ENCODE measurements around the gene PPIB.

The PPIB gene

DNA sequence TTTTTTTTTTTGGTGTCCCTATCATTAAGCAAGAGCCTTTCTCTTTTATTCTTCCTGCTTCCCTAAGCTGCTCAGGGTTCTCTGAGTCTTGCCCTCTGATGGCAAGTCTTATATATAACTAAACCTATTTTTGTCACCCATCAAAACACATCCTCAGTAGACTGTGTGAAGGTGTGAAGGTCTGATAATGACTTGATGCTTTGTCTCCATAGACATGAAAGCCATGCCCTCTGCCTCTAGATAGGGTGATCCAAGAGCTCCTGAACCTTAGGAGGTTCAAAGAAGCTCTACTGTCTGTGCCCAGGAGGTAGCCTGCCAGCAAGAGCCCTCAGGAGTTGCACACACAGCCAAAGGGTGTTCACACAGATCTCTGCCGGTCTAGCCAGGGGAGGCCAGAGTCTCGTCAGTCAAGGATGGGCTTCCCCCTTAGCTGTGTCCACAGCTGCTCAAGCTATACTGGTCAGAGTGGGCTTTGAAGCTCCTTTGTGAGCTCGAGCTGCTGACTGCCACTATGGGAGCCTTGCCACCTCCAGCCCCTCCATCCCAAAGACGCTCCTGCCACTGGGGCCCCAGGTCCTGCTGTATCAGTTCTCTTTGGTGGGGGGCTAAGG is 24.4 kb downstream of the PPIB start:
- in situ Hi-C loops (cut with HindIII; ENCODE audit: low sequenced_read_pairs), result no loop called here
- TF ChIP-seq, protein P1, sequence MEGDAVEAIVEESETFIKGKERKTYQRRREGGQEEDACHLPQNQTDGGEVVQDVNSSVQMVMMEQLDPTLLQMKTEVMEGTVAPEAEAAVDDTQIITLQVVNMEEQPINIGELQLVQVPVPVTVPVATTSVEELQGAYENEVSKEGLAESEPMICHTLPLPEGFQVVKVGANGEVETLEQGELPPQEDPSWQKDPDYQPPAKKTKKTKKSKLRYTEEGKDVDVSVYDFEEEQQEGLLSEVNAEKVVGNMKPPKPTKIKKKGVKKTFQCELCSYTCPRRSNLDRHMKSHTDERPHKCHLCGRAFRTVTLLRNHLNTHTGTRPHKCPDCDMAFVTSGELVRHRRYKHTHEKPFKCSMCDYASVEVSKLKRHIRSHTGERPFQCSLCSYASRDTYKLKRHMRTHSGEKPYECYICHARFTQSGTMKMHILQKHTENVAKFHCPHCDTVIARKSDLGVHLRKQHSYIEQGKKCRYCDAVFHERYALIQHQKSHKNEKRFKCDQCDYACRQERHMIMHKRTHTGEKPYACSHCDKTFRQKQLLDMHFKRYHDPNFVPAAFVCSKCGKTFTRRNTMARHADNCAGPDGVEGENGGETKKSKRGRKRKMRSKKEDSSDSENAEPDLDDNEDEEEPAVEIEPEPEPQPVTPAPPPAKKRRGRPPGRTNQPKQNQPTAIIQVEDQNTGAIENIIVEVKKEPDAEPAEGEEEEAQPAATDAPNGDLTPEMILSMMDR (IDR thresholded peaks at IDR 0.05; ENCODE audit: low read depth, low read length), result no peak
- no peak overlapping the region for H3K4me3 ChIP-seq (ENCODE audit: low read depth, low read length)
- no peak for DNase-seq (ENCODE audit: low read depth, low spot score)

DNA sequence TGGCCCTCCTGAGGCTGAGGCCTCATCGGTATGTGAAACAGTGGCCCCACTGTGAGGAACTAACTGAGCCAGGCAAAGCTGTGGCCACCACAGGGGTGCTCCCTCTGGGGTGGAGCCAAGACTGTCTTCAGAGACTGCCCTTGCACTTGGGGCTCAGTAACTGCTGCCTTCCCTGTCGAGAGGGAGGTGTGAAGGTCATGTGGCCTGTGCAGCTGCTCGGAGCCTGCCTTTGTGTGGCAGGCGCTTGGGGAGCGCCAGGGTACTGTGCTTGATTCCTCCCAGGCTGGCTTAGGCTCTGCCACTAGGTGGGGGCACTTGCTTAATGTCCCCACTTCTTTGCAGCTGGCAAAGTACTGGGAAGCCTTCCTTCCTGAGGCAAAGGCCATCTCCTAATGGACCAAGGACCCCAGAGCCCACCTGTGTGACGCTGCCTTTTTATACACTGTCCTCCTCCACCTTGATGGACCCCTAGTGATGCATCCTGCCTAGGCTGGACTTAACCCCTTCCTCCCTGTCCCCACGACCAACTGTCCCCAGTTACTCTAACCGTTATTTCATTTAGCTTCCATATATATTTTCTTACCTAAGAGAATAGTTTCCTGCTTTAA is 25.5 kb downstream of the PPIB start:
- no peak for DNase-seq (ENCODE audit: low read depth, low spot score)
- H3K4me3 ChIP-seq (ENCODE audit: low read depth, low read length), result no peak overlapping the region
- in situ Hi-C loops (cut with HindIII; ENCODE audit: low sequenced_read_pairs), result no loop called here
- TF ChIP-seq, protein P1 (IDR thresholded peaks at IDR 0.05; ENCODE audit: low read depth, low read length), result no peak

DNA sequence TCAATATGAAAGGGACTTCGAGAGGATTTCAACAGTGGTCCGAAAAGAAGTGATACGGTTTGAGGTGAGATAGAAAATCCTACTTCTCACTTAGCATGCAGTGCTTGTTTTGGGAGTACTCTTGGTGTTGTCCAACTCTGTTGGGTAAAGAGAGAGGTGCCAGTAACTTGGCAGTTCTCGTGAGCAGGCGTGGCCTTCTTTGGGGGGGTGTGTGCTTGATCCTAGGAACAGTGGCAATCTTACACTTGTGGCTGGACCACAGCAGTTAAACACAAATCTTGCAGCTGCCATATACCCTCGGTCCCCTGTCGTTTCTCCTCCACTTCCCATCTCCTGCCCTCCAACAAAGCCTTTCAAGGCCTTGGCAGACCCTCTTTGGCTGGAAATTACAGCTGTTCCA is 26.5 kb downstream of the PPIB start:
- in situ Hi-C loops (cut with HindIII; ENCODE audit: low sequenced_read_pairs), result no loop called here

DNA sequence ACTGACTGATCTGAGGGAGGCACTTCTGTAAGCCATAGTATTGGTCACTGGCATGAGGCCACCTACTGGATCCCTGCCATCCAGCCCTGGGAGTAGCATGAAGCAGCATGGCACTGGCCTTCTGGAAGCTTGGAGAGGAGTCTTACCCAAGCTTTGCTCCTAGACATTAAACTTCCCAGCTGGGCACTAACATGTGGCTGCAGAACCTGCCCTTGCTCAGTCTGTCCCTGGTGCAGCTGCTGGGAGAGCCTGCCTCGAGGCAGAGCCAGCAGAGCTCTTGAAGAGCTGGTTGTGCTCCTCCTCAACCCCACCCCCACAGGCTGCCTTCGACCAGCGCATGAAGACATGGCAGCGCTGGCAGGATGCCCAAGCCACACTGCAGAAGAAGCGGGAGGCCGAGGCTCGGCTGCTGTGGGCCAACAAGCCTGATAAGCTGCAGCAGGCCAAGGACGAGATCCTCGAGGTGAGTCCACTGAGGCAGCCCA is 28.4 kb downstream of the PPIB start:
- peak; percentile 38 for DNase-seq (ENCODE audit: low read depth, low spot score)
- in situ Hi-C loops (cut with HindIII; ENCODE audit: low sequenced_read_pairs), result no loop called here
- no peak overlapping the region for H3K4me3 ChIP-seq (ENCODE audit: low read depth, low read length)
- TF ChIP-seq, protein P1 (IDR thresholded peaks at IDR 0.05; ENCODE audit: low read depth, low read length), result no peak

More for the DNA sequence above, 26.5 kb downstream of the PPIB start:
- no peak overlapping the region for H3K4me3 ChIP-seq (ENCODE audit: low read depth, low read length)
- TF ChIP-seq, protein P1 (IDR thresholded peaks at IDR 0.05; ENCODE audit: low read depth, low read length), result no peak
- no peak for DNase-seq (ENCODE audit: low read depth, low spot score)

DNA sequence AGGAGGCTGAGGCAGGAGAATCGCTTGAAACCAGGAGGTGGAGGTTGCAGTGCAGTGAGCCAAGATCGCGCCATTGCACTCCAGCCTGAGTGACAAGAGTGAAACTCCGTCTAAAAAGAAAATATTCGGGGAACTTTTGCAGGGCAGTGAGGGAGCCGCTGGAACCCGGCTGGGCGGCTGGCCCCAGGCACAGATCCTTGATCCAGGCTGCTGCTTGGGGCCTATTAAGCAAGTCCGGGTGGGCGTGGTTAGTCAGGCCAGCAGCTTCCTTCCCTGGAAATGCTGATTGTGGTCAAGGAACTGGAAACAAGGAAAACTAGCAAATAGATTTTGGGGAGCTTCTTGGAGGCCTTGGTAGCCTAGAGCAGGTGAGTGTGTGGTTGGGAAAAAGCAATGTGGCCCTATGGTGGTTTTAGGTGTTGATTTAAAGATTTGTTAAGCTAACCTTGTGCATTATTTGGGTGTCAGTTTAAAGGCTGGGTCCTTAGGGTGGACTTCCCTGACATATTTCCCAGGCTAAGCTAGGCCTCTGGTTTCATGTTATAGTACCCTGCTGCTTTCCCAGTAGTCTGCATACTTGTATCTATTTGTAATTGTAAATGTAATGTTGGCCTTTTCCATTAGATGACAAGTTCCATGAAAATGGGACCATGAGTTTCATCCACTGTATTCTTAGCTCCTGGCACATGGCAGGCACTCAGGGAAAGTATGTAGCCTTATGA is 29.0 kb downstream of the PPIB start:
- DNase-seq (ENCODE audit: low read depth, low spot score), result no peak
- in situ Hi-C loops (cut with HindIII; ENCODE audit: low sequenced_read_pairs), result no loop called here
- TF ChIP-seq, protein P1 (IDR thresholded peaks at IDR 0.05; ENCODE audit: low read depth, low read length), result no peak
- H3K4me3 ChIP-seq (ENCODE audit: low read depth, low read length), result no peak overlapping the region

DNA sequence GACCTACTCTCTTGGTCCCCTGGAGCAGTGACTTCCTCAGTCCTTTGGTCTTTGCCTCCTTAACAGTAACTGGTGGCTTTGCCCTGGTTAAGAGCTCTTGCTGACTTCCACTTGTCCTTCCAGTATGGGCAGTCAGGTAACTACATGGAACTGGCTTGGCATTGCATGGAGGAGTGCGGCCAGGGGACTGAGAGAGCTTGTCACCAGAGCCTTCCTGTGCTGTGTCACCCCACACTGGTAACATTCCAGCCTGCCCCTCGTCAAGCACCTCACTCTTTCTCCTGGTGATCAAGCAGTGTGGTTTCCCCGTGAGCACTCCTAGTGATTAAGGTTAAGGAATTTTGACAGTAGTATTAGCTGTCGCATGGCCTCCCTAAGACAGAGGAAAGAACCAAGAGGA is 30.6 kb downstream of the PPIB start:
- DNase-seq (ENCODE audit: low read depth, low spot score), result no peak
- no peak overlapping the region for H3K4me3 ChIP-seq (ENCODE audit: low read depth, low read length)
- in situ Hi-C loops (cut with HindIII; ENCODE audit: low sequenced_read_pairs), result no loop called here
- TF ChIP-seq, protein P1 (IDR thresholded peaks at IDR 0.05; ENCODE audit: low read depth, low read length), result no peak

Data from astrocyte of the spinal cord (primary cell).